Epidermal melanocyte (primary cell): Measurements from ENCODE around the gene PRKCG.

ENCODE experiments used
- DNase-seq: peaks from one replicate; pipeline ENCODE4 v3.0.0; 2011; ENCODE audit warnings: low spot score; ENCODE audit not compliant: insufficient read length

The PRKCG gene

GRCh38 chr19:53898166-53898565 lies 16.2 kb downstream of the PRKCG start:
- no peak for DNase-seq

- no peak for DNase-seq
These were observed 16.8 kb downstream of the PRKCG start for GRCh38 chr19:53898636-53899341.

- DNase-seq = no peak
These were observed 18.3 kb downstream of the PRKCG start for GRCh38 chr19:53900191-53900860.

- DNase-seq = no peak
These were observed 21.2 kb downstream of the PRKCG start for GRCh38 chr19:53903055-53903680.

- DNase-seq = no peak
These were observed 22.9 kb downstream of the PRKCG start for GRCh38 chr19:53904909-53905308.

- no peak for DNase-seq
These were observed 23.8 kb downstream of the PRKCG start for GRCh38 chr19:53905787-53906186.

GRCh38 chr19:53906211-53907192 lies 24.5 kb downstream of the PRKCG start:
- peak; percentile 81 for DNase-seq

GRCh38 chr19:53907193-53907581 lies 25.2 kb downstream of the PRKCG start:
- no peak for DNase-seq

GRCh38 chr19:53907690-53908089 lies 25.7 kb downstream of the PRKCG start:
- no peak for DNase-seq

- DNase-seq = no peak
These were observed 26.3 kb downstream of the PRKCG start for GRCh38 chr19:53908106-53908934.

- DNase-seq = no peak
These were observed 27.0 kb downstream of the PRKCG start, which contains the start of gene CACNG7 for GRCh38 chr19:53908935-53909415. TSS of gene CACNG7 (plus strand) at chr19:53909278. CDS start at chr19:53912832, 3,554 bp downstream.

GRCh38 chr19:53909471-53910169 lies 27.6 kb downstream of the PRKCG start:
- no peak for DNase-seq

- no peak for DNase-seq
These were observed 28.1 kb downstream of the PRKCG start for GRCh38 chr19:53910170-53910518.

GRCh38 chr19:53912653-53913052 lies 30.7 kb downstream of the PRKCG start:
- no peak for DNase-seq

- DNase-seq = no peak
These were observed 33.0 kb downstream of the PRKCG start for GRCh38 chr19:53915000-53915399.

- DNase-seq = no peak
These were observed 34.0 kb downstream of the PRKCG start for GRCh38 chr19:53916004-53916403.

- no peak for DNase-seq
These were observed 35.4 kb downstream of the PRKCG start for GRCh38 chr19:53917356-53917755.

- no peak for DNase-seq
These were observed 45.7 kb downstream of the PRKCG start for GRCh38 chr19:53927739-53928138.

GRCh38 chr19:53936029-53936428 lies 54.0 kb downstream of the PRKCG start:
- DNase-seq = no peak
